HCT116 (cell line): Measurements from ENCODE around the gene FRG2C.
"Not testable (repeated sequence)": the region's sequence is repeated elsewhere in the genome, so short reads cannot be mapped to it uniquely, and the experiment has no call there.

ENCODE experiments used
- ATF3 ChIP-seq: IDR thresholded peaks from 2 replicates; pipeline ENCODE4 v1.6.1; 2012
- CEBPB ChIP-seq: IDR thresholded peaks from 2 replicates; pipeline ENCODE4 v1.6.1; 2012; ENCODE audit warnings: low read depth
- CTCF ChIP-seq, 3 experiments: fragments of 200-600 bp in 1 of 3; sonication (generic) in 1 of 3; IDR thresholded peaks in 2 of 3; conservative IDR thresholded peaks in 1 of 3; 2 replicates each; pipeline ENCODE4 v1.5.1; 2012 to 2017; ENCODE audit warnings: low read depth in 2 of 3, low read length in 2 of 3, antibody characterized with exemption in 1 of 3, borderline replicate concordance in 1 of 3, control low read depth in 1 of 3, mild to moderate bottlenecking in 1 of 3, mixed read lengths in 1 of 3, mixed run types in 1 of 3, moderate library complexity in 1 of 3; ENCODE audit not compliant: insufficient read depth in 1 of 3
- EGR1 ChIP-seq: IDR thresholded peaks from 2 replicates; pipeline ENCODE4 v1.6.1; 2012; ENCODE audit warnings: low read depth
- EZH2 ChIP-seq: fragments of 200-600 bp; sonication (generic); IDR thresholded peaks from 2 replicates; pipeline ENCODE4 v1.6.1; 2017; ENCODE audit warnings: antibody characterized with exemption, mixed run types
- EZH2phosphoT487 ChIP-seq: fragments of 200-600 bp; IDR thresholded peaks from 2 replicates; pipeline ENCODE4 v1.6.1; 2018; ENCODE audit warnings: antibody characterized with exemption, borderline replicate concordance
- MAX ChIP-seq: IDR thresholded peaks from 2 replicates; pipeline ENCODE4 v1.6.1; 2012
- POLR2A ChIP-seq: IDR thresholded peaks from 2 replicates; pipeline ENCODE4 v1.7.0; 2011; ENCODE audit warnings: borderline replicate concordance; ENCODE audit not compliant: insufficient read depth, insufficient read length; ENCODE audit errors: extremely low read depth
- RAD21 ChIP-seq: IDR thresholded peaks from 2 replicates; pipeline ENCODE4 v1.6.1; 2012; ENCODE audit warnings: low read depth, mild to moderate bottlenecking
- REST ChIP-seq: IDR thresholded peaks from 2 replicates; pipeline ENCODE4 v1.6.1; 2012; ENCODE audit warnings: low read depth
- SIN3A ChIP-seq: IDR thresholded peaks from 2 replicates; pipeline ENCODE4 v1.6.1; 2012; ENCODE audit warnings: low read depth
- ZNF274 ChIP-seq: fragments of 200-500 bp; sonication (Bioruptor generic); IDR thresholded peaks from 2 replicates; pipeline ENCODE4 v1.6.1; 2014; ENCODE audit warnings: mild to moderate bottlenecking, low read depth, low read length, inconsistent platforms

GRCh38 chr3:75630887-75631535 is 33.1 kb upstream of the FRG2C start:
- not testable (repeated sequence) for TF ChIP-seq EZH2; CTCF (IDR thresholded peaks at IDR 0.05 in 2 of 3, conservative IDR thresholded peaks at IDR 0.05 in 1 of 3; ENCODE audit: borderline replicate concordance in 1 of 3, insufficient read depth in 1 of 3, low read depth in 2 of 3, low read length in 2 of 3); ZNF274; EZH2phosphoT487; POLR2A; SIN3A; RAD21; EGR1; CEBPB; ATF3; MAX; REST
